Sigmoid colon (tissue), 4 donors: Measurements from ENCODE around the gene BTF3.

Experiments used
- POLR2A ChIP-seq, 2 donors: fragments of 450-650 bp; IDR thresholded peaks; one replicate each; pipeline ENCODE4 v1.6.1; 2016; ENCODE audit warnings: antibody characterized with exemption in 2 of 2, mild to moderate bottlenecking in 2 of 2, moderate library complexity in 2 of 2
- POLR2AphosphoS5 ChIP-seq, 4 donors: sonication (generic); formaldehyde crosslinking; IDR thresholded peaks; one replicate each; pipeline ENCODE4 v1.6.1; 2017; ENCODE audit warnings: antibody characterized with exemption in 4 of 4
- TF ChIP-seq, protein P1 (sequence below), 4 experiments: fragments of 450-650 bp in 3 of 4; fragments of 200-600 bp in 1 of 4; IDR thresholded peaks; one replicate each; pipeline ENCODE4 v1.5.1; 2016 to 2019; ENCODE audit warnings: antibody characterized with exemption in 4 of 4, mild to moderate bottlenecking in 3 of 4, moderate library complexity in 2 of 4

DNA sequence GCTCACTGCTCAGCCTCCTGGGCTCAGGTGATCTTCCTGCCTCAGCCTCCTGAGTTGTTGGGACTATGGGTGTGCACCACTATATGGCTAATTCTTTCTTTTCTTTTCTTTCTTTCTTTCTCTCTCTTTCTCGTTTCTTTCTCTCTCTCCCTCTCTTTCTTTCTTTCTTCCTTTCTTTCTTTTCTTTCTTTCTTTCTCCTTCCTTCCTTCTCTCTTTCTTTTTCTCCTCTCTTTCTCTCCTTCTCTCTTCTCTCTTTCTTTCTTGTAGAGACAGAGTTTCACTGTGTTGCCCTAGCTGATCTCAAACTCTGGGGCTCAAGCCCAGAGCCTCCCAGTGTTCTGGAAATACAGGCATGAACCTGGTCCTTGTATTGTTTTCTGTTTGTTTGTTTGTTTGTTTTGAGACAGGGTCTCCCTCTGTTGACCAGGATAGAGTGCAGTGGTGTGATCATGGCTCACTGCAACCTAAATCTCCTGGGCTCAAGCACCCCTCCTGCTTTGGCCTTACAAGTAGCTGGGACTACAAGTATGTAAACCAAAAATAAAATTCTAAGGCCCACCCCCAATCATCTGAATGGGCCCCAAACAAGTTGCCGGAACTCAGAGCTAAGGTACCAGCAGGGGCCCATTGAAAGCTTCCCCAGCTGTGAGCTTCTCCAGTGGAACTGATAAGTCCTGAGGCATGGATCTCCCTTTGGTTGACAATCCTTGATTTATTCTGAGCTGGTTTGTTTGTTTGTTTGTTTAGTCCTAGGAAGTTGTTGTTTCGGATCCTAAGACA is 11.9 kb upstream of the BTF3 start:
- TF ChIP-seq, protein P1, sequence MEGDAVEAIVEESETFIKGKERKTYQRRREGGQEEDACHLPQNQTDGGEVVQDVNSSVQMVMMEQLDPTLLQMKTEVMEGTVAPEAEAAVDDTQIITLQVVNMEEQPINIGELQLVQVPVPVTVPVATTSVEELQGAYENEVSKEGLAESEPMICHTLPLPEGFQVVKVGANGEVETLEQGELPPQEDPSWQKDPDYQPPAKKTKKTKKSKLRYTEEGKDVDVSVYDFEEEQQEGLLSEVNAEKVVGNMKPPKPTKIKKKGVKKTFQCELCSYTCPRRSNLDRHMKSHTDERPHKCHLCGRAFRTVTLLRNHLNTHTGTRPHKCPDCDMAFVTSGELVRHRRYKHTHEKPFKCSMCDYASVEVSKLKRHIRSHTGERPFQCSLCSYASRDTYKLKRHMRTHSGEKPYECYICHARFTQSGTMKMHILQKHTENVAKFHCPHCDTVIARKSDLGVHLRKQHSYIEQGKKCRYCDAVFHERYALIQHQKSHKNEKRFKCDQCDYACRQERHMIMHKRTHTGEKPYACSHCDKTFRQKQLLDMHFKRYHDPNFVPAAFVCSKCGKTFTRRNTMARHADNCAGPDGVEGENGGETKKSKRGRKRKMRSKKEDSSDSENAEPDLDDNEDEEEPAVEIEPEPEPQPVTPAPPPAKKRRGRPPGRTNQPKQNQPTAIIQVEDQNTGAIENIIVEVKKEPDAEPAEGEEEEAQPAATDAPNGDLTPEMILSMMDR (IDR thresholded peaks at IDR 0.05), result no peak
- TF ChIP-seq POLR2AphosphoS5 (IDR thresholded peaks at IDR 0.05) (no peak), POLR2A (IDR thresholded peaks at IDR 0.05) (no peak)
